Activated T-cell treated with anti-CD3 and anti-CD28 coated beads, Interleukin-2, amount 50 U/mL, for 1 hour (primary cell): ENCODE measurements around the gene RARRES1.

Experiments
- DNase-seq: peaks from one replicate; pipeline ENCODE4 v3.0.0-alpha.2; 2020

The RARRES1 gene

GRCh38 chr3:158763421-158763820, 31.2 kb upstream of the RARRES1 start:
- DNase-seq = no peak

GRCh38 chr3:158762701-158763100, 30.4 kb upstream of the RARRES1 start:
- no peak for DNase-seq

GRCh38 chr3:158761350-158761749, 29.1 kb upstream of the RARRES1 start:
- no peak for DNase-seq

GRCh38 chr3:158755421-158755820, 23.2 kb upstream of the RARRES1 start:
- DNase-seq = no peak

- DNase-seq = no peak
Observed at GRCh38 chr3:158753854-158754253, 21.6 kb upstream of the RARRES1 start.

- DNase-seq = no peak
Observed at GRCh38 chr3:158751316-158751715, 19.1 kb upstream of the RARRES1 start.

GRCh38 chr3:158750016-158750415, 17.8 kb upstream of the RARRES1 start:
- no peak for DNase-seq

- no peak for DNase-seq
Observed at GRCh38 chr3:158749526-158749925, 17.3 kb upstream of the RARRES1 start.

- no peak for DNase-seq
Observed at GRCh38 chr3:158748237-158748828, 16.1 kb upstream of the RARRES1 start.

GRCh38 chr3:158747417-158747816, 15.2 kb upstream of the RARRES1 start:
- DNase-seq = no peak

- no peak for DNase-seq
Observed at GRCh38 chr3:158745551-158745950, 13.3 kb upstream of the RARRES1 start.

- no peak for DNase-seq
Observed at GRCh38 chr3:158744567-158745288, 12.5 kb upstream of the RARRES1 start.

- no peak for DNase-seq
Observed at GRCh38 chr3:158743664-158744566, 11.7 kb upstream of the RARRES1 start.

- no peak for DNase-seq
Observed at GRCh38 chr3:158742871-158743663, 10.8 kb upstream of the RARRES1 start.

GRCh38 chr3:158739661-158740060, 7.4 kb upstream of the RARRES1 start:
- no peak for DNase-seq

- DNase-seq = no peak
Observed at GRCh38 chr3:158739078-158739477, 6.8 kb upstream of the RARRES1 start.

- no peak for DNase-seq
Observed at GRCh38 chr3:158738653-158739052, 6.4 kb upstream of the RARRES1 start.

GRCh38 chr3:158737976-158738615, 5.8 kb upstream of the RARRES1 start:
- DNase-seq = no peak

GRCh38 chr3:158737410-158737809, 5.2 kb upstream of the RARRES1 start:
- DNase-seq = no peak

- no peak for DNase-seq
Observed at GRCh38 chr3:158735296-158736033, 3.2 kb upstream of the RARRES1 start.

GRCh38 chr3:158733656-158734055, 1.4 kb upstream of the RARRES1 start:
- DNase-seq = no peak

GRCh38 chr3:158732856-158733200, 571 bp upstream of the RARRES1 start:
- no peak for DNase-seq
